Sigmoid colon (tissue), 7 donors: ENCODE data around the gene CACNB2. TPM values are rescaled to one million over a fixed set of nuclear protein-coding genes. Genes with fewer than 3 reads are reported as not detected.

Source experiments
- DNase-seq: peaks from one replicate; pipeline ENCODE4 v3.0.0-alpha.2; 2019
- H3K27ac ChIP-seq, 4 donors: fragments of 200-600 bp; sonication (generic); one replicate each; pipeline ENCODE4 v1.5.1; 2016 to 2019; ENCODE audit warnings: mild to moderate bottlenecking in 1 of 4
- H3K27me3 ChIP-seq, 3 donors: fragments of 200-600 bp; sonication (generic); one replicate each; pipeline ENCODE4 v1.5.1; 2019; ENCODE audit warnings: mild to moderate bottlenecking in 1 of 3
- H3K36me3 ChIP-seq, 4 donors: fragments of 200-600 bp; sonication (generic); one replicate each; pipeline ENCODE4 v1.5.1; 2016 to 2019
- H3K4me1 ChIP-seq, 4 donors: fragments of 200-600 bp; sonication (generic); one replicate each; pipeline ENCODE4 v1.5.1; 2017 to 2019
- H3K4me3 ChIP-seq, 4 donors: fragments of 200-600 bp; sonication (generic); one replicate each; pipeline ENCODE4 v1.5.1; 2017 to 2019; ENCODE audit warnings: mild to moderate bottlenecking in 2 of 4, moderate library complexity in 1 of 4
- H3K9me3 ChIP-seq, 4 donors: fragments of 200-600 bp in 3 of 4; sonication (generic) in 3 of 4; one replicate each; pipeline versions ENCODE4 v1.5.1 to v1.6.1; 2013 to 2019
- EP300 ChIP-seq, 4 donors: sonication (generic); formaldehyde crosslinking; IDR thresholded peaks; one replicate each; pipeline ENCODE4 v1.6.1; 2017; ENCODE audit warnings: antibody characterized with exemption in 4 of 4
- POLR2A ChIP-seq, 2 donors: fragments of 450-650 bp; IDR thresholded peaks; one replicate each; pipeline ENCODE4 v1.6.1; 2016; ENCODE audit warnings: antibody characterized with exemption in 2 of 2, mild to moderate bottlenecking in 2 of 2, moderate library complexity in 2 of 2
- POLR2AphosphoS5 ChIP-seq, 4 donors: sonication (generic); formaldehyde crosslinking; IDR thresholded peaks; one replicate each; pipeline ENCODE4 v1.6.1; 2017; ENCODE audit warnings: antibody characterized with exemption in 4 of 4
- WGBS, 2 donors: extraction: QIAGEN DNeasy Blood & Tissue Kit; methylation state at CpG; one replicate each; pipeline ENCODE4 v1.1.7; 2013; 5-methylcytosine and 5-hydroxymethylcytosine counted together
- intact Hi-C: fragments of 100-400 bp; cut with DNase I; formaldehyde crosslinking; loops from one replicate; pipeline ENCODE4 v1.15.1; 2023
- polyA plus RNA-seq, 3 donors: library from polyadenylated mRNA; stranded (reverse); fragments of 200-250 nt; gene quantifications; one replicate each; pipeline ENCODE4 v1.2.3, GENCODE V29; 2013
- total RNA-seq, 4 donors: library from RNA; depleted of rRNA; stranded (reverse); fragments of >200 nt; gene quantifications; one replicate each; pipeline ENCODE4 v1.1.0, GENCODE V29; 2016
- TF ChIP-seq, protein P1 (sequence below), 4 experiments: fragments of 450-650 bp in 3 of 4; fragments of 200-600 bp in 1 of 4; IDR thresholded peaks; one replicate each; pipeline ENCODE4 v1.5.1; 2016 to 2019; ENCODE audit warnings: antibody characterized with exemption in 4 of 4, mild to moderate bottlenecking in 3 of 4, moderate library complexity in 2 of 4
- donor health status: healthy with polysubstance abuse.
- donor health status: Bipolar disorder and iron deficiency.
- donor health status: healthy.

The CACNB2 gene
- total and polyA plus RNA-seq, 7 donors = 1.2 to 85.3 (median 36.0) TPM

DNA sequence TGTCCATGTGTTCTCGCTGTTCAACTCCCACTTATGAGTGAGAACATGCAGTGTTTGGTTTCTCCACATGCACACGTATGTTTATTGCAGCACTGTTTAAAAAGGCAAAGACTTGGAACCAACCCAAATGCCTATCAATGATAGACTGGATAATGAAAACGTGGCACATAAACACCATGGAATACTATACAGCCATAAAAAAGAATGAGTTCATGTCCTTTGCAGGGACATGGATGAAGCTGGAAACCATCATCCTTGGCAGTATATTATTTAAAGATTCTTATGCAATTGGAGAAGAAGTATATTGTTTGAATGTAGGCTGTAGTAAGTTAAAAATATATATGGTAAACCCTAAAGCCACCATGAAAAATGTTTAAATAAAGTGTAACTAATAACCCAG is 7.2 kb upstream of the CACNB2 start:
- no peak for DNase-seq
- H3K27ac ChIP-seq = no peak overlapping the region
- H3K4me3 ChIP-seq = no peak overlapping the region
- no peaks in the 10 kb centered on the region for H3K9me3 ChIP-seq
- peaks cover 0 to 15% (median 12%) of the 10 kb centered on the region in 4 donors for H3K4me1 ChIP-seq
- WGBS, 2 donors = 56 to 82% methylated on average over 3 of the region's 3 CpGs
- no peaks in the 10 kb centered on the region for H3K36me3 ChIP-seq
- no peaks in the 10 kb centered on the region for H3K27me3 ChIP-seq
- intact Hi-C loops = no loop called here
- TF ChIP-seq POLR2AphosphoS5 (IDR thresholded peaks at IDR 0.05) (no peak), EP300 (IDR thresholded peaks at IDR 0.05) (no peak), POLR2A (IDR thresholded peaks at IDR 0.05) (no peak)
- TF ChIP-seq, protein P1, sequence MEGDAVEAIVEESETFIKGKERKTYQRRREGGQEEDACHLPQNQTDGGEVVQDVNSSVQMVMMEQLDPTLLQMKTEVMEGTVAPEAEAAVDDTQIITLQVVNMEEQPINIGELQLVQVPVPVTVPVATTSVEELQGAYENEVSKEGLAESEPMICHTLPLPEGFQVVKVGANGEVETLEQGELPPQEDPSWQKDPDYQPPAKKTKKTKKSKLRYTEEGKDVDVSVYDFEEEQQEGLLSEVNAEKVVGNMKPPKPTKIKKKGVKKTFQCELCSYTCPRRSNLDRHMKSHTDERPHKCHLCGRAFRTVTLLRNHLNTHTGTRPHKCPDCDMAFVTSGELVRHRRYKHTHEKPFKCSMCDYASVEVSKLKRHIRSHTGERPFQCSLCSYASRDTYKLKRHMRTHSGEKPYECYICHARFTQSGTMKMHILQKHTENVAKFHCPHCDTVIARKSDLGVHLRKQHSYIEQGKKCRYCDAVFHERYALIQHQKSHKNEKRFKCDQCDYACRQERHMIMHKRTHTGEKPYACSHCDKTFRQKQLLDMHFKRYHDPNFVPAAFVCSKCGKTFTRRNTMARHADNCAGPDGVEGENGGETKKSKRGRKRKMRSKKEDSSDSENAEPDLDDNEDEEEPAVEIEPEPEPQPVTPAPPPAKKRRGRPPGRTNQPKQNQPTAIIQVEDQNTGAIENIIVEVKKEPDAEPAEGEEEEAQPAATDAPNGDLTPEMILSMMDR (IDR thresholded peaks at IDR 0.05) = no peak

DNA sequence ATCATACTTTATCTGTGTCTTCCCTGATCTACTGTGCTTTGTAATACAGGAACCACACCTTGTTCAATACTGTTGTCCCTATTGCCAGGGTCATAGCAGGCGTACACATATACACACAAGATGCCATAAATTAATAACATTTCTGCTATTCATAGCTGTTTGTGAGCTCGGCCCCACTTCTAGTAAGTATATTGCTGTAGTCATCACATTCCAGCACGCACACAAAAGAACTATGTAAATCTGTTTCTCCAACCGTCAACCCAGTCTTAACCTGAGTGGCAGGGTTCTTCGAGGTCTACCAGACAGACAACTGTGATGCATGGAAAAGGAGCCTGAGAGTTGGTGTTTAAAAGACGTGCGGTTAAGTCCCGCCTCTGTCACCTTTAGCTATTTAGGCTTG is 5.7 kb upstream of the CACNB2 start:
- H3K27ac ChIP-seq = no peak overlapping the region
- 47 to 71% methylated on average over 8 of the region's 8 CpGs for WGBS, 2 donors
- intact Hi-C loops = no loop called here
- no peak for TF ChIP-seq POLR2A (IDR thresholded peaks at IDR 0.05)
- TF ChIP-seq, protein P1 (IDR thresholded peaks at IDR 0.05) = no peak
- no peak for TF ChIP-seq POLR2AphosphoS5 (IDR thresholded peaks at IDR 0.05)
- no peak for TF ChIP-seq EP300 (IDR thresholded peaks at IDR 0.05)
- H3K36me3 ChIP-seq = no peaks in the 10 kb centered on the region
- no peak for DNase-seq
- H3K4me1 ChIP-seq = peaks cover 0 to 18% (median 14%) of the 10 kb centered on the region in 4 donors
- H3K9me3 ChIP-seq = no peaks in the 10 kb centered on the region
- H3K4me3 ChIP-seq = no peak overlapping the region
- no peaks in the 10 kb centered on the region for H3K27me3 ChIP-seq

DNA sequence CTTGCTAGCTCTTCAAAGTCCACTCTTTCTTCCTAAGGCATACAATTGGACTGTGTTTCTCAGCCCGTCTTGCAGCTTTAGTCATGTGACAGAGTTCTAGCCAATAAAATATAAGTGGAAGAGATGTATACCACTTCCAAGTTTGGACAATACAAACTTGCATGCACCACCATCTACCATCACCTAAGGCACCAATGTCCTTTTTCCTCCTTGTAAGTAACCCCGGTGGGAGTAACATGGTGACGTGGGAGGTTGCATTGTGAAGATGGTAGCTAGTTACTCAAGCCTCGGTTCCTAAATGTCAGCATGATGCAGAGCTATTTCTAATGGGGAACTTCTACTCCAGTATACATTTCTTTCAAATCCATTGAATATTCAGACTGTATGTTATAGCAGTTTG is 5.3 kb upstream of the CACNB2 start:
- no peaks in the 10 kb centered on the region for H3K36me3 ChIP-seq
- no peak overlapping the region for H3K4me3 ChIP-seq
- no peaks in the 10 kb centered on the region for H3K27me3 ChIP-seq
- WGBS, 2 donors = 84 to 87% methylated on average over 4 of the region's 4 CpGs
- H3K27ac ChIP-seq = no peak overlapping the region
- intact Hi-C loops = no loop called here
- no peaks in the 10 kb centered on the region for H3K9me3 ChIP-seq
- TF ChIP-seq POLR2AphosphoS5 (IDR thresholded peaks at IDR 0.05) (no peak), EP300 (IDR thresholded peaks at IDR 0.05) (no peak), POLR2A (IDR thresholded peaks at IDR 0.05) (no peak)
- TF ChIP-seq, protein P1 (IDR thresholded peaks at IDR 0.05) = no peak
- H3K4me1 ChIP-seq = peaks cover 0 to 22% (median 18%) of the 10 kb centered on the region in 4 donors
- DNase-seq = no peak

DNA sequence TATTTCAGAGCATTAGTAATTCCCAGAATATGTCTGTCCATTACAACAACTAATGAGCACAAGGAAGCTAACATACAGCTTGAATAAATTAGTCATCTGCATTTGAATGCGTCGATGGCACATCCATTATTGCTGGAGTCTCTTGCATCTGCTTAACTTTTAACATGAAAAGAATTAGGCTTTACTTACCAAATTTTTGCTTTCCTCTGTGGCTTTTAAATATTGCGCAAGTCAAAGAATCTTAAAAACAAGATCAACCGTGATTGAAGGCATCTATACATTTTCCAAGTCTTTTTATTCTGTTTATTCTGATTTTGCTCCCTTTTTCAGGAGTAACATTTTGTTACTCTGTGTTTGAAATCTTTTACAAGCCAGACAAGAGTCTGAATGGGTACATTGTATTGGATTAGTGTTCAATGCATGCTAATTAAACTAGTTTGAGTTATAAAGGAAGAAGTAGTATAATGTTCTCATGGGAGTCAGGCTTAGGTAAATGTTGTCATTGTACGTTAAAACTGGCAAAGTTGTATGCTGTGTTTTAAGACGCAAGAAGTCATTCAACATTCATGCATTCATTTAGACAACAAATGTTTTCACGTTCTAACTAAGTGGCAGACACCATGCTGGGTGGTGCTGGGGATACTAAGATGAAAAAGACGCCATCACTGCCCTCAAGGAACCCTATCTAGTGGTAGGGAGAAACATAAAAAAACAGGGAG is 4.0 kb upstream of the CACNB2 start:
- no peak for DNase-seq
- H3K27me3 ChIP-seq = no peaks in the 10 kb centered on the region
- peaks cover 0 to 22% (median 20%) of the 10 kb centered on the region in 4 donors for H3K4me1 ChIP-seq
- H3K4me3 ChIP-seq = no peak overlapping the region
- H3K9me3 ChIP-seq = no peaks in the 10 kb centered on the region
- intact Hi-C loops = no loop called here
- 50 to 69% methylated on average over 8 of the region's 8 CpGs for WGBS, 2 donors
- H3K36me3 ChIP-seq = no peaks in the 10 kb centered on the region
- TF ChIP-seq POLR2A (IDR thresholded peaks at IDR 0.05) = no peak
- TF ChIP-seq, protein P1 (IDR thresholded peaks at IDR 0.05) = no peak
- TF ChIP-seq EP300 (IDR thresholded peaks at IDR 0.05) = no peak
- TF ChIP-seq POLR2AphosphoS5 (IDR thresholded peaks at IDR 0.05) = no peak
- H3K27ac ChIP-seq = no peak overlapping the region

DNA sequence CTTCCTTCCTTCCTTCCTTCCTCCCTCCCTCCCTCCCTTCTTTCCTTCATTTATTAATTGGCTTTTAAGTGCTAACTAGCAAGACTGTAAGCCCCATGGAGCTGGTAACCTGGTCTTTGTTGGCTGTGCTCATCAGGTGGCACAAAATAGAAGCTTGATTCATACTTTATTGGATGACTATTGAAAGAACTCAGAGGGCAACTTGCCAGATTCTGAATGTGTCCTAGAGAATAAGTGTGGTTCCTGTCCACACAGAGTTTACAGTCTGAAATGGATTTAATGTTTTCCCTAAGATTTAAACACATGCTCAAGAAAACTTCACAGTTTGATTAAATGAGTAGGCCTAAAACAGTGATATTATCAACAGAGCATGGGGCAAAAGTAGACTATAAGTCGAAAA is 3.1 kb upstream of the CACNB2 start:
- H3K27ac ChIP-seq = no peak overlapping the region
- no peaks in the 10 kb centered on the region for H3K27me3 ChIP-seq
- 97% methylated on average over 1 of the region's 1 CpG for WGBS, 2 donors
- no peaks in the 10 kb centered on the region for H3K36me3 ChIP-seq
- peaks cover 0 to 22% (median 20%) of the 10 kb centered on the region in 4 donors for H3K4me1 ChIP-seq
- DNase-seq = no peak
- H3K9me3 ChIP-seq = no peaks in the 10 kb centered on the region
- TF ChIP-seq, protein P1 (IDR thresholded peaks at IDR 0.05) = no peak
- TF ChIP-seq POLR2AphosphoS5 (IDR thresholded peaks at IDR 0.05) = no peak
- no peak for TF ChIP-seq POLR2A (IDR thresholded peaks at IDR 0.05)
- TF ChIP-seq EP300 (IDR thresholded peaks at IDR 0.05) = no peak
- intact Hi-C loops = no loop called here
- H3K4me3 ChIP-seq = no peak overlapping the region
